K562 (cell line): Measurements from ENCODE around the gene ABCF2. TPM values are rescaled to one million over a fixed set of nuclear protein-coding genes. Genes with fewer than 3 reads are reported as not detected.

Experiments used
- BCOR ChIP-seq: fragments of 450-650 bp; IDR thresholded peaks from 2 replicates; pipeline ENCODE4 v1.6.1; 2016
- NFE2 ChIP-seq: IDR thresholded peaks from 2 replicates; pipeline ENCODE4 v1.6.1; 2014; ENCODE audit warnings: antibody characterized with exemption, low read depth
- POLR3A ChIP-seq: IDR thresholded peaks from 2 replicates; pipeline ENCODE4 v1.6.1; 2011; ENCODE audit warnings: borderline replicate concordance, mild to moderate bottlenecking, moderate library complexity; ENCODE audit not compliant: insufficient read length, insufficient read depth; ENCODE audit errors: extremely low read depth
- SPI1 ChIP-seq: IDR thresholded peaks from 2 replicates; pipeline ENCODE4 v1.6.1; 2011; ENCODE audit warnings: low read depth, low read length, control low read depth, borderline replicate concordance
- polyA plus RNA-seq, 8 experiments: library from polyadenylated mRNA; depleted of rRNA in 4 of 8; stranded (reverse) in 5 of 8; unstranded in 3 of 8; fragments of >200 nt; fragmentation: Nextera tagmentation in 2 of 8; fragmentation: Illumina TruSeq in 1 of 8; extraction: Ambion mirVana in 2 of 8; extraction: Trizol in 1 of 8; gene quantifications; 2 replicates each; pipeline versions ENCODE4 v1.2.1 to v1.2.3, GENCODE V29; 2011 to 2014; ENCODE audit warnings: inconsistent platforms in 1 of 8, missing spikeins in 1 of 8
- total RNA-seq, 7 experiments: library from RNA; depleted of rRNA in 6 of 7; stranded (reverse); fragments of >200 nt in 6 of 7; fragmentation: Illumina TruSeq in 2 of 7; extraction: Trizol in 2 of 7; gene quantifications; 2 replicates each; pipeline versions ENCODE4 v1.2.1 to v1.2.3, GENCODE V29; 2011 to 2021; ENCODE audit warnings: low replicate concordance in 1 of 7
- TF ChIP-seq, protein P1 (sequence below): sonication (generic); formaldehyde crosslinking; IDR thresholded peaks from 2 replicates; pipeline ENCODE4 v1.8.0; 2022; ENCODE audit warnings: mild to moderate bottlenecking, missing genetic modification reagents, borderline replicate concordance
- TF ChIP-seq, protein P2 (sequence below): fragments of 450-650 bp; IDR thresholded peaks from 2 replicates; pipeline ENCODE4 v1.6.1; 2016; ENCODE audit warnings: mild to moderate bottlenecking, moderate library complexity

ABCF2 gene
- total and polyA plus RNA-seq, 9 of the 15 experiments (the other 6 are each of a cell fraction or from before 2014, with no cell fraction given): 62.1 to 224 (median 113) TPM

DNA sequence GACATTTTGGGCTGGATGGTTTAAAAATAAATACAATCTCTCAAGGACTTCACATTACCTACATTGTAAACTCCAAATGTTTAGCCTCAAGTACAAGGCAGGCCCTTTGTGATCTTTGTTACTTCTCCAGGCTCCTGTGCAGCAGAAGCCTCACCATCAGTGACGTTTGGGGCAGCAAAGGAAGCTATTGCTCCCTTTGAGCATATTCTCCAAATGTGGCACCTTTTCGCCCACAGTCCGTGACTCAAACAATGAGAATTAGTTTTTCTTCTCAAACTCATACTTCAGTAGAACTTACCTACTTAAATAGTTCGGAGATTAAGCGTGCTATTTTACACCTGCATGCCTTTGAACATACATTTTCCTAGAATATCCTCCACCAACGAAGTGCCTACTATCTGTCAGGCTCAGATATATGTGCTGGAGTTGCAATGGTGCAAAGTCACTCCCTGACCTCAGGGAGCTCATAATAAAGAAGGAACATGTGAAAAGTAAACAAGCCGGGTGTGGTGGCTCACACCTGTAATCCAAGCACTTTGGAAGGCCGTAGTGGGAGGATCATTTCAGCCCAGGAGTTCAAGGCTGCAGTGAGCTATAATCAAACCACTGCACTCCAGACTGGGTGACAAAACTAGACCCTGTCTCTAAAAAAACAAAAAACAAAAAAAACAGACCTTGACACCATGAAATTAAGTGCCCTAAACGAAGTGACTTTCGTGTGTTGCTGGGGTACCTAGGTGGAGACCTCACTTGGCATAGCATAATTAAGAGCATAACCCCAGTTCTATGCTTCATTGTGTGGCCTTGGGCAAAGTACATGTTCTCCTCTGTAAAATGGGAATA is 1.2 kb upstream of the ABCF2 start (continued):
- TF ChIP-seq, protein P1, sequence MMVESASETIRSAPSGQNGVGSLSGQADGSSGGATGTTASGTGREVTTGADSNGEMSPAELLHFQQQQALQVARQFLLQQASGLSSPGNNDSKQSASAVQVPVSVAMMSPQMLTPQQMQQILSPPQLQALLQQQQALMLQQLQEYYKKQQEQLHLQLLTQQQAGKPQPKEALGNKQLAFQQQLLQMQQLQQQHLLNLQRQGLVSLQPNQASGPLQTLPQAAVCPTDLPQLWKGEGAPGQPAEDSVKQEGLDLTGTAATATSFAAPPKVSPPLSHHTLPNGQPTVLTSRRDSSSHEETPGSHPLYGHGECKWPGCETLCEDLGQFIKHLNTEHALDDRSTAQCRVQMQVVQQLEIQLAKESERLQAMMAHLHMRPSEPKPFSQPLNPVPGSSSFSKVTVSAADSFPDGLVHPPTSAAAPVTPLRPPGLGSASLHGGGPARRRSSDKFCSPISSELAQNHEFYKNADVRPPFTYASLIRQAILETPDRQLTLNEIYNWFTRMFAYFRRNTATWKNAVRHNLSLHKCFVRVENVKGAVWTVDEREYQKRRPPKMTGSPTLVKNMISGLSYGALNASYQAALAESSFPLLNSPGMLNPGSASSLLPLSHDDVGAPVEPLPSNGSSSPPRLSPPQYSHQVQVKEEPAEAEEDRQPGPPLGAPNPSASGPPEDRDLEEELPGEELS (CRISPR knock-in tag): no peak
- TF ChIP-seq NFE2 (peak; percentile 87), POLR3A (no peak), SPI1 (no peak), BCOR (0 out of 2 replicates have a peak, but pooled peaks have one; percentile 14)
- TF ChIP-seq, protein P2, sequence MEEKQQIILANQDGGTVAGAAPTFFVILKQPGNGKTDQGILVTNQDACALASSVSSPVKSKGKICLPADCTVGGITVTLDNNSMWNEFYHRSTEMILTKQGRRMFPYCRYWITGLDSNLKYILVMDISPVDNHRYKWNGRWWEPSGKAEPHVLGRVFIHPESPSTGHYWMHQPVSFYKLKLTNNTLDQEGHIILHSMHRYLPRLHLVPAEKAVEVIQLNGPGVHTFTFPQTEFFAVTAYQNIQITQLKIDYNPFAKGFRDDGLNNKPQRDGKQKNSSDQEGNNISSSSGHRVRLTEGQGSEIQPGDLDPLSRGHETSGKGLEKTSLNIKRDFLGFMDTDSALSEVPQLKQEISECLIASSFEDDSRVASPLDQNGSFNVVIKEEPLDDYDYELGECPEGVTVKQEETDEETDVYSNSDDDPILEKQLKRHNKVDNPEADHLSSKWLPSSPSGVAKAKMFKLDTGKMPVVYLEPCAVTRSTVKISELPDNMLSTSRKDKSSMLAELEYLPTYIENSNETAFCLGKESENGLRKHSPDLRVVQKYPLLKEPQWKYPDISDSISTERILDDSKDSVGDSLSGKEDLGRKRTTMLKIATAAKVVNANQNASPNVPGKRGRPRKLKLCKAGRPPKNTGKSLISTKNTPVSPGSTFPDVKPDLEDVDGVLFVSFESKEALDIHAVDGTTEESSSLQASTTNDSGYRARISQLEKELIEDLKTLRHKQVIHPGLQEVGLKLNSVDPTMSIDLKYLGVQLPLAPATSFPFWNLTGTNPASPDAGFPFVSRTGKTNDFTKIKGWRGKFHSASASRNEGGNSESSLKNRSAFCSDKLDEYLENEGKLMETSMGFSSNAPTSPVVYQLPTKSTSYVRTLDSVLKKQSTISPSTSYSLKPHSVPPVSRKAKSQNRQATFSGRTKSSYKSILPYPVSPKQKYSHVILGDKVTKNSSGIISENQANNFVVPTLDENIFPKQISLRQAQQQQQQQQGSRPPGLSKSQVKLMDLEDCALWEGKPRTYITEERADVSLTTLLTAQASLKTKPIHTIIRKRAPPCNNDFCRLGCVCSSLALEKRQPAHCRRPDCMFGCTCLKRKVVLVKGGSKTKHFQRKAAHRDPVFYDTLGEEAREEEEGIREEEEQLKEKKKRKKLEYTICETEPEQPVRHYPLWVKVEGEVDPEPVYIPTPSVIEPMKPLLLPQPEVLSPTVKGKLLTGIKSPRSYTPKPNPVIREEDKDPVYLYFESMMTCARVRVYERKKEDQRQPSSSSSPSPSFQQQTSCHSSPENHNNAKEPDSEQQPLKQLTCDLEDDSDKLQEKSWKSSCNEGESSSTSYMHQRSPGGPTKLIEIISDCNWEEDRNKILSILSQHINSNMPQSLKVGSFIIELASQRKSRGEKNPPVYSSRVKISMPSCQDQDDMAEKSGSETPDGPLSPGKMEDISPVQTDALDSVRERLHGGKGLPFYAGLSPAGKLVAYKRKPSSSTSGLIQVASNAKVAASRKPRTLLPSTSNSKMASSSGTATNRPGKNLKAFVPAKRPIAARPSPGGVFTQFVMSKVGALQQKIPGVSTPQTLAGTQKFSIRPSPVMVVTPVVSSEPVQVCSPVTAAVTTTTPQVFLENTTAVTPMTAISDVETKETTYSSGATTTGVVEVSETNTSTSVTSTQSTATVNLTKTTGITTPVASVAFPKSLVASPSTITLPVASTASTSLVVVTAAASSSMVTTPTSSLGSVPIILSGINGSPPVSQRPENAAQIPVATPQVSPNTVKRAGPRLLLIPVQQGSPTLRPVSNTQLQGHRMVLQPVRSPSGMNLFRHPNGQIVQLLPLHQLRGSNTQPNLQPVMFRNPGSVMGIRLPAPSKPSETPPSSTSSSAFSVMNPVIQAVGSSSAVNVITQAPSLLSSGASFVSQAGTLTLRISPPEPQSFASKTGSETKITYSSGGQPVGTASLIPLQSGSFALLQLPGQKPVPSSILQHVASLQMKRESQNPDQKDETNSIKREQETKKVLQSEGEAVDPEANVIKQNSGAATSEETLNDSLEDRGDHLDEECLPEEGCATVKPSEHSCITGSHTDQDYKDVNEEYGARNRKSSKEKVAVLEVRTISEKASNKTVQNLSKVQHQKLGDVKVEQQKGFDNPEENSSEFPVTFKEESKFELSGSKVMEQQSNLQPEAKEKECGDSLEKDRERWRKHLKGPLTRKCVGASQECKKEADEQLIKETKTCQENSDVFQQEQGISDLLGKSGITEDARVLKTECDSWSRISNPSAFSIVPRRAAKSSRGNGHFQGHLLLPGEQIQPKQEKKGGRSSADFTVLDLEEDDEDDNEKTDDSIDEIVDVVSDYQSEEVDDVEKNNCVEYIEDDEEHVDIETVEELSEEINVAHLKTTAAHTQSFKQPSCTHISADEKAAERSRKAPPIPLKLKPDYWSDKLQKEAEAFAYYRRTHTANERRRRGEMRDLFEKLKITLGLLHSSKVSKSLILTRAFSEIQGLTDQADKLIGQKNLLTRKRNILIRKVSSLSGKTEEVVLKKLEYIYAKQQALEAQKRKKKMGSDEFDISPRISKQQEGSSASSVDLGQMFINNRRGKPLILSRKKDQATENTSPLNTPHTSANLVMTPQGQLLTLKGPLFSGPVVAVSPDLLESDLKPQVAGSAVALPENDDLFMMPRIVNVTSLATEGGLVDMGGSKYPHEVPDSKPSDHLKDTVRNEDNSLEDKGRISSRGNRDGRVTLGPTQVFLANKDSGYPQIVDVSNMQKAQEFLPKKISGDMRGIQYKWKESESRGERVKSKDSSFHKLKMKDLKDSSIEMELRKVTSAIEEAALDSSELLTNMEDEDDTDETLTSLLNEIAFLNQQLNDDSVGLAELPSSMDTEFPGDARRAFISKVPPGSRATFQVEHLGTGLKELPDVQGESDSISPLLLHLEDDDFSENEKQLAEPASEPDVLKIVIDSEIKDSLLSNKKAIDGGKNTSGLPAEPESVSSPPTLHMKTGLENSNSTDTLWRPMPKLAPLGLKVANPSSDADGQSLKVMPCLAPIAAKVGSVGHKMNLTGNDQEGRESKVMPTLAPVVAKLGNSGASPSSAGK: no peak
- TF ChIP-seq, all 486 proteins: peak for 58
